WTC11 (cell line): Measurements from ENCODE around the gene PRKAR1B. TPM values are rescaled to one million over a fixed set of nuclear protein-coding genes. Genes with fewer than 3 reads are reported as not detected.
A peak's percentile ranks its signal among the peaks of the same experiment; 100 is the strongest.

Experiments used
- ATAC-seq: fragments of 200-7000 bp; cut with Tn5 transposase; 2 replicates; pipeline ENCODE4 v1.10.0; 2021; ENCODE audit warnings: mild to moderate bottlenecking, moderate library complexity
- CTCF ChIA-PET: fragments of 300-600 bp; sonication (Branson Sonifier 250); formaldehyde crosslinking; loops from one replicate; lab custom pipeline; 2021; ENCODE audit warnings: antibody characterized with exemption; lab: Charles Lee
- POLR2A ChIA-PET: fragments of 350-600 bp; sonication (Branson Sonifier 250); formaldehyde crosslinking; loops from one replicate; lab custom pipeline; 2021; ENCODE audit warnings: antibody characterized with exemption; lab: Charles Lee
- DNase-seq: peaks from one replicate; pipeline ENCODE4 v3.0.0; 2021; ENCODE audit warnings: low spot score
- H3K27ac Mint-ChIP-seq: 2 replicates; pipeline ENCODE4 v1.8.0; 2021; ENCODE audit warnings: mixed read lengths
- H3K27me3 Mint-ChIP-seq: 2 replicates; pipeline ENCODE4 v1.8.0; 2021; ENCODE audit warnings: low read depth, mild to moderate bottlenecking, moderate library complexity, mixed read lengths
- H3K36me3 Mint-ChIP-seq: 2 replicates; pipeline ENCODE4 v1.8.0; 2021; ENCODE audit warnings: mixed read lengths
- H3K4me1 Mint-ChIP-seq: 2 replicates; pipeline ENCODE4 v1.8.0; 2022; ENCODE audit warnings: mixed read lengths
- H3K4me3 Mint-ChIP-seq: 2 replicates; pipeline ENCODE4 v1.8.0; 2021; ENCODE audit warnings: mild to moderate bottlenecking, moderate library complexity, mixed read lengths
- H3K9me3 Mint-ChIP-seq: 2 replicates; pipeline ENCODE4 v1.8.0; 2021; ENCODE audit warnings: mixed read lengths
- CTCF ChIP-seq: fragments of 200-600 bp; IDR thresholded peaks from 2 replicates; pipeline ENCODE4 v1.8.0; 2022; ENCODE audit warnings: antibody characterized with exemption
- EMX1 ChIP-seq: fragments of 250-450 bp; sonication (Bioruptor Pico); IDR thresholded peaks from 2 replicates; pipeline ENCODE4 v1.8.0; 2021; ENCODE audit warnings: mild to moderate bottlenecking
- FOXK1 ChIP-seq: sonication (generic); formaldehyde crosslinking; IDR thresholded peaks from 2 replicates; pipeline ENCODE4 v1.8.0; 2022; ENCODE audit warnings: mild to moderate bottlenecking, moderate library complexity, missing genetic modification reagents
- FOXP1 ChIP-seq: sonication (generic); formaldehyde crosslinking; IDR thresholded peaks from 2 replicates; pipeline ENCODE4 v1.8.0; 2022; ENCODE audit warnings: missing genetic modification reagents, mild to moderate bottlenecking, moderate library complexity, borderline replicate concordance
- GABPB1 ChIP-seq: sonication (generic); formaldehyde crosslinking; IDR thresholded peaks from 2 replicates; pipeline ENCODE4 v1.8.1; 2023; ENCODE audit warnings: mild to moderate bottlenecking, missing genetic modification reagents
- GRHL2 ChIP-seq: fragments of 250-450 bp; sonication (Bioruptor Pico); IDR thresholded peaks from 2 replicates; pipeline ENCODE4 v1.8.0; 2022; ENCODE audit warnings: mild to moderate bottlenecking, moderate library complexity; ENCODE audit not compliant: insufficient replicate concordance, severe bottlenecking
- IRF2 ChIP-seq: sonication (generic); formaldehyde crosslinking; IDR thresholded peaks from 2 replicates; pipeline ENCODE4 v1.8.0; 2022; ENCODE audit warnings: low read depth, missing genetic modification reagents, borderline replicate concordance
- JAZF1 ChIP-seq: fragments of 250-450 bp; sonication (Bioruptor Pico); IDR thresholded peaks from 2 replicates; pipeline ENCODE4 v1.9.0; 2021; ENCODE audit warnings: moderate library complexity, mild to moderate bottlenecking, inconsistent platforms
- MYBL2 ChIP-seq: sonication (generic); formaldehyde crosslinking; IDR thresholded peaks from 2 replicates; pipeline ENCODE4 v1.8.1; 2023; ENCODE audit warnings: mild to moderate bottlenecking, moderate library complexity, missing genetic modification reagents
- NR2C2 ChIP-seq: sonication (generic); formaldehyde crosslinking; IDR thresholded peaks from 2 replicates; pipeline ENCODE4 v1.8.0; 2022; ENCODE audit warnings: mild to moderate bottlenecking, missing genetic modification reagents
- PRRX2 ChIP-seq: fragments of 250-450 bp; sonication (Bioruptor Pico); IDR thresholded peaks from 2 replicates; pipeline ENCODE4 v1.8.0; 2021; ENCODE audit warnings: mild to moderate bottlenecking
- ZNF138 ChIP-seq: sonication (generic); formaldehyde crosslinking; conservative IDR thresholded peaks from 2 replicates; pipeline ENCODE4 v1.8.1; 2022; ENCODE audit warnings: mild to moderate bottlenecking, moderate library complexity, missing genetic modification reagents
- ZNF219 ChIP-seq: sonication (generic); formaldehyde crosslinking; IDR thresholded peaks from 2 replicates; pipeline ENCODE4 v1.8.0; 2023; ENCODE audit warnings: missing genetic modification reagents, mild to moderate bottlenecking, borderline replicate concordance
- ZNF512 ChIP-seq: sonication (generic); formaldehyde crosslinking; IDR thresholded peaks from 2 replicates; pipeline ENCODE4 v1.8.1; 2022; ENCODE audit warnings: missing genetic modification reagents, borderline replicate concordance
- ZNF671 ChIP-seq: fragments of 250-450 bp; sonication (Bioruptor Pico); IDR thresholded peaks from 2 replicates; pipeline ENCODE4 v1.8.0; 2021; ENCODE audit warnings: mild to moderate bottlenecking
- total RNA-seq: library from RNA; stranded (reverse); gene quantifications from 3 replicates; pipeline ENCODE4 v1.2.3, GENCODE V29; 2021
- TF ChIP-seq, protein P1 (sequence below): sonication (generic); formaldehyde crosslinking; IDR thresholded peaks from 2 replicates; pipeline ENCODE4 v1.8.0; 2022; ENCODE audit warnings: missing genetic modification reagents
- TF ChIP-seq, protein P2 (sequence below): sonication (generic); formaldehyde crosslinking; IDR thresholded peaks from 2 replicates; pipeline ENCODE4 v1.8.1; 2023; ENCODE audit warnings: mild to moderate bottlenecking, moderate library complexity, missing genetic modification reagents

The PRKAR1B gene
- total RNA-seq, 1 experiment from 2014 or later, result 43.6 TPM

DNA sequence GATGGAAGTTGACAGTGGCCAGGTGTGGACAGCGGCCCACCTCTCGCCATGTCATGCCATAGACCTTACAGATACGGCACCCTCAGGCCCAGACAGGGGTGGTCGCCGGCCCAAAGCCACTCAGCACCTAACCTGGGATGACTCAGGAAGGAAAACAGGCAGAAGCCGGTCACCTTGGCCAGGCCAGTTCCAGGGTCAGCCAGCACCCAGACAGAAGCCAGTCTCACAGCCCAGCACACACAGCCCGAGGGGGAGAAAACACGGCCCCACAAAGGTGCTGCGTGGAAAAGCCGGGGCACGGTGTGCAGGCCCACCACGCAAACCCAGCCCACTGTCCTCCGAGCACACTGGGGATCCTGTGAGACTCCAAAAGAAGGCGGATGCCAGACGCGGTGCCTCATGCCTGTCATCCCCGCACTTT is 95.8 kb downstream of the PRKAR1B start:
- H3K9me3 Mint-ChIP-seq, result no peaks in the 10 kb centered on the region
- no peak for DNase-seq
- CTCF ChIA-PET, result interaction anchor here (1.0 kb wide), 1 partner anchor 34 kb away, joined by 4 read pairs; no protein-coding TSS in a partner anchor

More for the DNA sequence above, 95.8 kb downstream of the PRKAR1B start:
- no peak overlapping the region for H3K4me3 Mint-ChIP-seq
- H3K36me3 Mint-ChIP-seq, result no peaks in the 10 kb centered on the region
- ATAC-seq, result no peak
- H3K27me3 Mint-ChIP-seq, result no peaks in the 10 kb centered on the region
- POLR2A ChIA-PET, result no interaction called here
- H3K4me1 Mint-ChIP-seq, result no peaks in the 10 kb centered on the region
- no peak for TF ChIP-seq PRRX2 (CRISPR knock-in tag)
- TF ChIP-seq FOXP1 (CRISPR knock-in tag), result no peak
- no peak for TF ChIP-seq ZNF138 (CRISPR knock-in tag)
- no peak for TF ChIP-seq EMX1 (CRISPR knock-in tag)
- TF ChIP-seq ZNF512, result no peak
- TF ChIP-seq, protein P1, sequence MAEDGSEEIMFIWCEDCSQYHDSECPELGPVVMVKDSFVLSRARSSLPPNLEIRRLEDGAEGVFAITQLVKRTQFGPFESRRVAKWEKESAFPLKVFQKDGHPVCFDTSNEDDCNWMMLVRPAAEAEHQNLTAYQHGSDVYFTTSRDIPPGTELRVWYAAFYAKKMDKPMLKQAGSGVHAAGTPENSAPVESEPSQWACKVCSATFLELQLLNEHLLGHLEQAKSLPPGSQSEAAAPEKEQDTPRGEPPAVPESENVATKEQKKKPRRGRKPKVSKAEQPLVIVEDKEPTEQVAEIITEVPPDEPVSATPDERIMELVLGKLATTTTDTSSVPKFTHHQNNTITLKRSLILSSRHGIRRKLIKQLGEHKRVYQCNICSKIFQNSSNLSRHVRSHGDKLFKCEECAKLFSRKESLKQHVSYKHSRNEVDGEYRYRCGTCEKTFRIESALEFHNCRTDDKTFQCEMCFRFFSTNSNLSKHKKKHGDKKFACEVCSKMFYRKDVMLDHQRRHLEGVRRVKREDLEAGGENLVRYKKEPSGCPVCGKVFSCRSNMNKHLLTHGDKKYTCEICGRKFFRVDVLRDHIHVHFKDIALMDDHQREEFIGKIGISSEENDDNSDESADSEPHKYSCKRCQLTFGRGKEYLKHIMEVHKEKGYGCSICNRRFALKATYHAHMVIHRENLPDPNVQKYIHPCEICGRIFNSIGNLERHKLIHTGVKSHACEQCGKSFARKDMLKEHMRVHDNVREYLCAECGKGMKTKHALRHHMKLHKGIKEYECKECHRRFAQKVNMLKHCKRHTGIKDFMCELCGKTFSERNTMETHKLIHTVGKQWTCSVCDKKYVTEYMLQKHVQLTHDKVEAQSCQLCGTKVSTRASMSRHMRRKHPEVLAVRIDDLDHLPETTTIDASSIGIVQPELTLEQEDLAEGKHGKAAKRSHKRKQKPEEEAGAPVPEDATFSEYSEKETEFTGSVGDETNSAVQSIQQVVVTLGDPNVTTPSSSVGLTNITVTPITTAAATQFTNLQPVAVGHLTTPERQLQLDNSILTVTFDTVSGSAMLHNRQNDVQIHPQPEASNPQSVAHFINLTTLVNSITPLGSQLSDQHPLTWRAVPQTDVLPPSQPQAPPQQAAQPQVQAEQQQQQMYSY (CRISPR knock-in tag), result no peak
- no peak for TF ChIP-seq MYBL2 (CRISPR knock-in tag)
- TF ChIP-seq, protein P2, sequence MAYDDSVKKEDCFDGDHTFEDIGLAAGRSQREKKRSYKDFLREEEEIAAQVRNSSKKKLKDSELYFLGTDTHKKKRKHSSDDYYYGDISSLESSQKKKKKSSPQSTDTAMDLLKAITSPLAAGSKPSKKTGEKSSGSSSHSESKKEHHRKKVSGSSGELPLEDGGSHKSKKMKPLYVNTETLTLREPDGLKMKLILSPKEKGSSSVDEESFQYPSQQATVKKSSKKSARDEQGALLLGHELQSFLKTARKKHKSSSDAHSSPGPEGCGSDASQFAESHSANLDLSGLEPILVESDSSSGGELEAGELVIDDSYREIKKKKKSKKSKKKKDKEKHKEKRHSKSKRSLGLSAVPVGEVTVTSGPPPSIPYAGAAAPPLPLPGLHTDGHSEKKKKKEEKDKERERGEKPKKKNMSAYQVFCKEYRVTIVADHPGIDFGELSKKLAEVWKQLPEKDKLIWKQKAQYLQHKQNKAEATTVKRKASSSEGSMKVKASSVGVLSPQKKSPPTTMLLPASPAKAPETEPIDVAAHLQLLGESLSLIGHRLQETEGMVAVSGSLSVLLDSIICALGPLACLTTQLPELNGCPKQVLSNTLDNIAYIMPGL, result no peak
- no peak for TF ChIP-seq GRHL2 (CRISPR knock-in tag)
- TF ChIP-seq GABPB1 (CRISPR knock-in tag), result no peak
- TF ChIP-seq ZNF671 (CRISPR knock-in tag), result no peak
- no peak for TF ChIP-seq ZNF219 (CRISPR knock-in tag)
- no peak for TF ChIP-seq NR2C2 (CRISPR knock-in tag)
- TF ChIP-seq JAZF1 (CRISPR knock-in tag), result no peak
- no peak for TF ChIP-seq CTCF
- no peak for TF ChIP-seq IRF2 (CRISPR knock-in tag)
- TF ChIP-seq FOXK1 (CRISPR knock-in tag), result no peak
- TF ChIP-seq, all 79 proteins: peak for 0
- H3K27ac Mint-ChIP-seq, result peak overlapping the region; percentile 57; the same call in 1 of the 2 replicates
